D721Med (cell line): ENCODE data around the gene GGT5.
"Not testable (repeated sequence)": the region's sequence is repeated elsewhere in the genome, so short reads cannot be mapped to it uniquely, and the experiment has no call there.

Experiments used
- DNase-seq: peaks from one replicate; pipeline ENCODE4 v3.0.0; 2011; ENCODE audit warnings: low spot score; ENCODE audit not compliant: insufficient read length
- FAIRE-seq: peaks from 2 replicates; lab custom pipeline; 2011; peaks lifted over from hg19 to GRCh38; lab: Jason Lieb, UNC
- CTCF ChIP-seq: IDR thresholded peaks from 2 replicates; pipeline ENCODE4 v1.5.1; 2012; ENCODE audit warnings: mild to moderate bottlenecking, control low read depth; ENCODE audit not compliant: insufficient read depth; ENCODE audit errors: missing control alignments

The GGT5 gene

GRCh38 chr22:24265734-24266133, 20.9 kb upstream of the GGT5 start:
- FAIRE-seq (no peak), DNase-seq (no peak)
- no peak for TF ChIP-seq CTCF

GRCh38 chr22:24264329-24264896, 19.5 kb upstream of the GGT5 start:
- not testable (repeated sequence) for FAIRE-seq, DNase-seq

- not testable (repeated sequence) for FAIRE-seq, DNase-seq
Observed at GRCh38 chr22:24263479-24263878, 18.6 kb upstream of the GGT5 start.

- FAIRE-seq, DNase-seq: not testable (repeated sequence)
Observed at GRCh38 chr22:24262185-24262749, 17.4 kb upstream of the GGT5 start.

GRCh38 chr22:24259459-24259858, 14.6 kb upstream of the GGT5 start:
- not testable (repeated sequence) for DNase-seq

GRCh38 chr22:24256736-24257135, 11.9 kb upstream of the GGT5 start:
- not testable (repeated sequence) for DNase-seq, FAIRE-seq

More at GRCh38 chr22:24259459-24259858, 14.6 kb upstream of the GGT5 start:
- not testable (repeated sequence) for FAIRE-seq

- DNase-seq, FAIRE-seq: not testable (repeated sequence)
Observed at GRCh38 chr22:24256136-24256535, 11.3 kb upstream of the GGT5 start.

- not testable (repeated sequence) for FAIRE-seq, DNase-seq
Observed at GRCh38 chr22:24253126-24253525, 8.2 kb upstream of the GGT5 start.

GRCh38 chr22:24251286-24251685, 6.4 kb upstream of the GGT5 start:
- not testable (repeated sequence) for DNase-seq, FAIRE-seq

GRCh38 chr22:24249413-24249812, 4.5 kb upstream of the GGT5 start:
- FAIRE-seq, DNase-seq: not testable (repeated sequence)

- DNase-seq, FAIRE-seq: not testable (repeated sequence)
Observed at GRCh38 chr22:24248611-24249010, 3.7 kb upstream of the GGT5 start.

- FAIRE-seq (no peak), DNase-seq (peak; percentile 97)
- TF ChIP-seq CTCF = peak; percentile 62
Observed at GRCh38 chr22:24247564-24248344, 2.9 kb upstream of the GGT5 start.
